ENCODE measurements around the gene GAREM1.

DNA sequence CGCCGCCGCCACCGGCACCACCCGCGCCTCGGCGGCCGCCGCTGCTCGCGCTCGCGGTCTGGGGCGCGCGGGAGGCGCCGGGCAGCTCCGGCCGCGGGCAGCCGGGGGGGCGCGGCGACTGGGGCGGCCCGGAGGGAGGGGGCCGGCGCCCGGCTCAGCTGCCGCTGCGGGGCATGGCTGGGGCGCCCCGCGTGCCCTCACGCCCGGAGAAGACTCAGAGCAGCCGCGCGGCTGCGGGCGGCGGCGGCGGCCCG is 295 bp downstream of the GAREM1 start:
- TF ChIP-seq, protein P1, sequence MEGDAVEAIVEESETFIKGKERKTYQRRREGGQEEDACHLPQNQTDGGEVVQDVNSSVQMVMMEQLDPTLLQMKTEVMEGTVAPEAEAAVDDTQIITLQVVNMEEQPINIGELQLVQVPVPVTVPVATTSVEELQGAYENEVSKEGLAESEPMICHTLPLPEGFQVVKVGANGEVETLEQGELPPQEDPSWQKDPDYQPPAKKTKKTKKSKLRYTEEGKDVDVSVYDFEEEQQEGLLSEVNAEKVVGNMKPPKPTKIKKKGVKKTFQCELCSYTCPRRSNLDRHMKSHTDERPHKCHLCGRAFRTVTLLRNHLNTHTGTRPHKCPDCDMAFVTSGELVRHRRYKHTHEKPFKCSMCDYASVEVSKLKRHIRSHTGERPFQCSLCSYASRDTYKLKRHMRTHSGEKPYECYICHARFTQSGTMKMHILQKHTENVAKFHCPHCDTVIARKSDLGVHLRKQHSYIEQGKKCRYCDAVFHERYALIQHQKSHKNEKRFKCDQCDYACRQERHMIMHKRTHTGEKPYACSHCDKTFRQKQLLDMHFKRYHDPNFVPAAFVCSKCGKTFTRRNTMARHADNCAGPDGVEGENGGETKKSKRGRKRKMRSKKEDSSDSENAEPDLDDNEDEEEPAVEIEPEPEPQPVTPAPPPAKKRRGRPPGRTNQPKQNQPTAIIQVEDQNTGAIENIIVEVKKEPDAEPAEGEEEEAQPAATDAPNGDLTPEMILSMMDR (conservative IDR thresholded peaks at IDR 0.05 in 1 of 2, IDR thresholded peaks at IDR 0.05 in 1 of 2; ENCODE audit: low read depth in 1 of 2, low read length in 2 of 2): no peak
- no peak for TF ChIP-seq EZH2 (IDR thresholded peaks at IDR 0.05; ENCODE audit: low read length, missing control alignments)
